Activated T-helper 1 cell treated with anti-CD3 and anti-CD28 coated beads, Interleukin-2, amount 50 U/mL, for 16 hours (primary cell): ENCODE results near the gene SIN3B.
"Not testable (repeated sequence)": the region's sequence is repeated elsewhere in the genome, so short reads cannot be mapped to it uniquely, and the experiment has no call there.

Experiments used
- DNase-seq, 2 donors: peaks; one replicate each; pipeline ENCODE4 v3.0.0-alpha.2; 2020; ENCODE audit warnings: low read depth in 1 of 2, low spot score in 1 of 2

The SIN3B gene

DNA sequence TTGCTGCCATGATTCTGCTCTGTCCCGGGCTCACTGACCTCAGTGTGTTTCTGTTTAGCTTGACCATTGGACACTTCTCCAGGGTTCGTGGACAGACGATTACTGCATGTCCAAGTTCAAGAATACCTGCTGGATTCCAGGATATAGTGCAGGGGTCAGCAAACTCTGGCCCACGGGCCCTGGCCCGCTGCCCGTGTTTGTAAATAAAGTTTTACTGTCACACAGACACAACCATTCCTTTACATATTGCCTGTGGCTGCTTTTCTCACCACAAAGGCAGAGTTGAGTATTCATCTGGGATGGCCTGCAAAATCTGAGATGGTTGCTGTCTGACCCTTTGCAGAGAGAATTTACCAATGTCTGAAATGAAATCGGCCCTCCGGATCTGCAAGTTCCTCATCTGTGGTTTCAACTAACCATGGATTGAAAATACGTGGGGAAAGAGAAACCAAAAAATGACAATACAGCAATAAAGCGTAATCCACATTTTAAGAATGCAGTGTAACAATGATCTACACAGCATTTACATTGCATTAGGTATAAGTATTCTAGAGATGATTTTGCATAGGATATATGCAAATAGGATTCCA lies 33.7 kb downstream of the SIN3B start:
- DNase-seq, result no peak

DNA sequence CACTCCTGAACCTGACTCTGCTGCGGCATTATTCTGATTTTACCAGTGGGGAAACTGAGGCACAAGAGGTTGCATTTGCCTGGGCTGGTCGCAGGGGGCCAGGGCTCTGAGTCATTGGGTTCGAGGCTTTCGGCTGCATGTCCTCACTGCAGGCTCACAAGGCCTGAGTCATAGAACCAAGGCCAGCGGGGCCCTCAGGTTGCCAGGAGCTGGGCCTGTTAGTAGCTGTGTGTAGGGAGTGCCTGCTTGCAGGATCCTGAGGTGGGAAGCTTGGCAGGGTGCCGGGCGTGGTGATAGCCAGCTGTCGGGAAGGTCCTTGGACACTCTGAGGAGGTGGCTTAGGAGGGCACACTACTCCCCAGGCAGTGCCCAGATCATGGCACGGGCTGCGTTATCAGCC lies 38.0 kb downstream of the SIN3B start:
- no peak for DNase-seq

DNA sequence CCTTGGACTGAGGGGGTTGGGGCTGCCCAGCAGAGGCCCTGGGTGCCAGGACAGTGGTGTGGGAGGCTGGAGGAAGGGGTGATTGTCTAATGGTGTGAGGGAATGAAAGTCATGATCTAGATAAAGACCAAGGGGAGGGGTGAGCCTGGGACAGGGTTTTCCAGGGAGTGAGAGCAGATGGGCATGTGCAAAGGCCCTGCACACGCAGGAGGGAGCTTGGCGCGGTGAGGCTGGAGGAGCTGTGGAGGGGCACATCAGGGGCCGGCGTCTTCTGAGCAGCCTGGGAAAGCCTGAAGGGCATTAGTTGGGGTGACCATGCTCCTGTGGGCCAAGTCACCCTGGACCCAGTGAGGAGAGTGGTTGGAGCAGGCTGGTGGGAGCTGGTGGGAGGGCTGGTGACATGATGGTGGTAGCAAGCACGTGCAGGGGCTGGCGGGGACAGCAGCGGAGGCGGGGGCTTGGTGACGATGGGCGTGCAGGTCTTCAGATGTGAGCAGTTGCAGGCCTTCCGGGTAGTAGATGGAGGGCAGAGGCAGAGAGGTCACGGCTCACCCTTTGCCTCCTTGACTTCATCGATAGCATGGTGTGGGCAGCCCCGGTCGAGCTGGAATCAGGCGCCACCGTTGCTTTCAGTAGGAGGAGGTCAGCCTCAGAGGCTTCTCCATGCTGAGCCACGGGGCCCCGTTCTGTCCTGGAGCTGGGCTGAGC lies 39.4 kb downstream of the SIN3B start:
- DNase-seq, result no peak

DNA sequence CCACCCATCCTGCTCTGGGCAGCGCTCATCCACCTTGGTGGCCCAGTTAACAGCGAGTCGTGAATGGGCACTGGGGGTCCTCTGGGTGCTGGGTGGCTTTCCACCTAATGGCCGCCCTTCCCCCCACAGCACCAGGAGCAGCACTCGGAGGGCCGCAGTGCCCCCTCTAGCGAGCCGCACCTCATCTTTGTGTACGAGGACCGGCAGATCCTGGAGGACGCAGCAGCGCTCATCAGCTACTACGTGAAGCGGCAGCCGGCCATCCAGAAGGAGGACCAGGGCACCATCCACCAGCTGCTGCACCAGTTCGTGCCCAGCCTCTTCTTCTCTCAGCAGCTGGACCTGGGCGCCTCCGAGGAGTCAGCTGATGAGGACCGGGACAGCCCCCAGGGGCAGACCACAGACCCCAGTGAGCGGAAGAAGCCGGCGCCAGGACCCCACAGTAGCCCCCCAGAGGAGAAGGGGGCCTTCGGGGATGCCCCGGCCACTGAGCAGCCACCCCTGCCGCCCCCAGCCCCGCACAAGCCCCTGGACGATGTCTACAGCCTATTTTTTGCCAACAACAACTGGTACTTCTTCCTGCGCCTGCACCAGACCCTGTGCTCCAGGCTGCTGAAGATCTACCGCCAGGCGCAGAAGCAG lies 40.3 kb downstream of the SIN3B start:
- no peak for DNase-seq

DNA sequence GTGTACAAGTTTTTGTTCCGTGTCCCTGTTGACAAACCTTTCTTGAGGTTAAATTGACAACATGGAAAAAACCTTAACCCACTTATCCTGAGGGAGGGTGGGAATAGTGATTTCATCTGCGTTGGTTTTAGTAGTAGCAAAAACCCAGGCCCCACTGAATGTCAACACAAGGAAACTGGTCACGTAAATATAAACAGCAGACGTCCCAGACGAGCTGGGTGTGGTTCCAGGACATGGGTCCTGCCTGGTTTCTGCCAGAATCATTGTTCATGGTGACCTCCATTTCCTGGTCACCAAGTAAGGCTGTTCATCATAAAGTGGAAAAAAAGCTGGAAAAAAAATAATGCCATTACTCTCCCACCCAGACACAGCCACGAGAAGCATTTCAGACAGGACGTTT lies 42.7 kb downstream of the SIN3B start:
- DNase-seq, result no peak

DNA sequence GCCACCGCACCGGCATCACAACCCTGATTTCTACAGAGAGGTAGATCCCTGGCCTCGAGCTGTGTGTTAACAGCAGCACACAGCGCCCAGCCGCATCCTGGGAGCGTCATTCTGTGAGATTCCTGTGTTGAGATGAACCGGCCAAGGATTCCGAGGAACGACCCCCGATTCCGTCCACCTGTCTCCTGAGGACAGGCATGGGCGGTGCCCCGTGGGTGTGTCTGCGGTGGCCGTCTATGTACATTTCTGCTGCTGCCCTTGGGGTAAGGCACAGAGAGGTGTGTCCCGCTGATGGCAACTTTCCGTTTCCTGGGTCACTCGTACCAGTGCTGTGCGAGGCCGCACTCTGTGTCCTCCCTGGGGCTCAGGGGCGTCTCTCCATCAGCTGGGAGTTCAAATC lies 43.5 kb downstream of the SIN3B start:
- DNase-seq, result no peak

DNA sequence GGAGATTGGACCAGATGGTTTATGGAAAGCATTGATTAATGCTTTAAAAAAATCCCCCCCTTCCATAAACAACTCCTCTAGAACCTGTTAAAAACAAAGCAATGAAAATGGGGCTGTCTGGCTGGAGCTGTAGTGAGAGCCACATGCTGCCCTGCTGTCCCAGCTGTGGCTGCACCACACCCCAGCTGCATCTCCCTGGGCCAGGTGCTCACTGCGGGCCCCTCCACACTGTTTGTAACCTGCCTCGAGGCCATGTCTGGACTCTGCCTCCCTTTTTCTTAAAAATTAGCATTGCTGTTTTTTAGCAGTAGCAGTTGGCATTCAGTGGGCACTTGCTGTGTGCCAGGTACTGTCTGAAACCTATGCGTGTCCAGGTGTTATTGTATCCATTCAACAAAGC lies 44.4 kb downstream of the SIN3B start:
- no peak for DNase-seq

DNA sequence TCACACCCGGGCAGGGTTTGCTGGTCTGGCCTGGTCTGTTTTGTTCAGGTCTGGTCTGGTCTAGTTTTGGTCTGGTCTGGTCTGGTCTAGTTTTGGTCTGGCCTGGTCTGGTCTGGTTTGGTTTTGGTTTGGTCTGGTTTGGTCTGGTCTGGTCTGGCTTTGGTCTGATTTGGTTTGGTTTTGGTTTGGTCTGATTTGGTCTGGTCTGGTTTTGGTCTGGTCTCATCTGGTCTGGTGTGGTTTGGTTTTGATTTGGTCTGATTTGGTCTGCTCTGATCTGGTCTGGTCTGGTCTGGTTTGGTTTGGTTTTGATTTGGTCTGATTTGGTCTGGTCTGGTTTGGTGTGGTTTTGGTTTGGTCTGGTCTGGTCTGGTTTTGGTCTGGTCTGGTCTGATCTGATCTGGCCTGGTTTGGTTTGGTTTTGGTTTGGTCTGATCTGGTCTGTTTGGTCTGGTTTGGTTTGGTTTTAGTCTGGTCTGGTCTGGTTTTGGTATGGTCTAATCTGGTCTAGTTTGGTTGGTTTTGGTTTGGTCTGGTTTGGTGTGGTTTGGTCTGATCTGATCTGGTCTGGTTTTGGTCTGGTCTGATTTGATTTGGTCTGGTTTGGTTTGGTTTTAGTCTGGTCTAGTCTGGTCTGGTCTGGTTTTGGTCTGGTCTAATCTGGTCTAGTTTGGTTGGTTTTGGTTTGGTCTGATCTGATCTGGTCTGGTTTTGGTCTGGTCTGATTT lies 45.2 kb downstream of the SIN3B start:
- DNase-seq, result no peak

DNA sequence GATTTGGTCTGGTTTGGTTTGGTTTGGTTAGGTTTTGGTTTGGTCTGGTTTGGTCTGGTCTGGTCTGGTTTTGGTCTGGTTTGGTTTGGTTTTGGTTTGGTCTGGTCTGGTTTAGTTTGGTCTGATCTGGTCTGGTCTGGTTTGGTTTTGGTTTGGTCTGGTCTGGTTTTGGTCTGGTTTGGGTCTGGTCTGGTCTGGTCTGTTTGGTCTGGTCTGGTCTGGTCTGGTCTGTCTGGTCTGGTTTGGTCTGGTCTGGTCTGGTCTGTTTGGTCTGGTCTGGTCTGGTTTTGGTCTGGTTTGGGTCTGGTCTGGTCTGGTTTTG lies 45.7 kb downstream of the SIN3B start:
- not testable (repeated sequence) for DNase-seq

DNA sequence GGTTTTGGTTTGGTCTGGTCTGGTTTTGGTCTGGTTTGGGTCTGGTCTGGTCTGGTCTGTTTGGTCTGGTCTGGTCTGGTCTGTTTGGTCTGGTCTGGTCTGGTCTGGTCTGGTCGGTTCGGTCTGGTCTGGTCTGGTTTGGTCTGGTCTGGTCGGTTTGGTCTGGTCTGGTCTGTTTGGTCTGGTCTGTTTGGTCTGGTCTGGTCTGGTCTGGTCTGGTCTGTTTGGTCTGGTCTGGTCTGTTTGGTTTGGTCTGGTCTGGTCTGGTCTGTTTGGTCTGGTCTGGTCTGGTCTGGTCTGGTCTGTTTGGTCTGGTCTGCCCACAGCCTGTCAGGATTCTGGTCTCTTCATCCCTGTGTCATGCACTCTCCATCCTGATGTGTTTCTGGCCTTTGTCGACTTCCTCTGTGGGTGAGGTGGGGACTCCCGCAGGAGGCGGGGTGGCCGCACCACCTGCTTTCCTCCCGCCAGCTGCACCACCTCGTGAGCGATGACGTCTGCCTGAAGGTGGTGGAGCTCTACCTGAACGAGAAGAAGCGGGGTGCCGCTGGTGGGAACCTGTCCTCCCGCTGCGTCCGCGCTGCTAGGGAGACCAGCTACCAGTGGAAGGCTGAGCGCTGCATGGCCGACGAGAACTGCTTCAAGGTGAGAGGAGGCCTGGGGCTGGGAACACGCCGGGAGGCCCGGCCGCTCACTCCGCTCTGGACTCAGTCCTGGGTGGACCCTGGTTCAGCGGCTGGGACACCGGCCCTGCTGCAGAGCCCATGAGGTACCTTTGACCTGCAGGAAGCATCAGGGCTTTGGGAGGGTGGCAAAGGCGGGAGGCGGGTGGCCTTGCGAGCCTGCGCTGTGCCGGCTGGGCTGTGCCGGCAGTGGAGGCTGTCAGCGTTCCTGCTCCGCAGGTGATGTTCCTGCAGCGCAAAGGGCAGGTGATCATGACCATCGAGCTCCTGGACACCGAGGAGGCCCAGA lies 46.7 kb downstream of the SIN3B start:
- DNase-seq, result no peak

DNA sequence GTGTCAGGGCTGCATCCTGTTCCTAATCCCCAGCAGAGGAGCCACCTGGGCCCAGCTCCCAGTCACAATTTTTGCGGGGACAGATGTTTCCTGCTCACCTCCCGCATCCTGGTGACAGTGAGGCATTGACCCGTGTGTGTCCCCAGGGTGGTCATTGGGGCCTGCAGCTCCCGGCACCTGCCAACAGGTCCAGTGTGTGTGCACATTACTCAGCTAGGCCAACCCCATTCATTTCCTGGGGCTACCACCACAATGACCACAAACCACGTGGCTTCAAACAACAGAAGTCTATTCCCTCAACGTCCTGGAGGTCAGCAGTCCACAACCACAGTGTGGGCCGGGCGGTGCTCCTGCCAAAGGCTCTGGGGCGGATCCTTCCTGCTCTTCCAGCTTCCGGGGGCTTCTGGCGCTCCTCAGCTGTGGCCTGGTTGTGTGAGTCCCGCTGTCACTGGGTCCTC lies 47.7 kb downstream of the SIN3B start:
- DNase-seq, result no peak

DNA sequence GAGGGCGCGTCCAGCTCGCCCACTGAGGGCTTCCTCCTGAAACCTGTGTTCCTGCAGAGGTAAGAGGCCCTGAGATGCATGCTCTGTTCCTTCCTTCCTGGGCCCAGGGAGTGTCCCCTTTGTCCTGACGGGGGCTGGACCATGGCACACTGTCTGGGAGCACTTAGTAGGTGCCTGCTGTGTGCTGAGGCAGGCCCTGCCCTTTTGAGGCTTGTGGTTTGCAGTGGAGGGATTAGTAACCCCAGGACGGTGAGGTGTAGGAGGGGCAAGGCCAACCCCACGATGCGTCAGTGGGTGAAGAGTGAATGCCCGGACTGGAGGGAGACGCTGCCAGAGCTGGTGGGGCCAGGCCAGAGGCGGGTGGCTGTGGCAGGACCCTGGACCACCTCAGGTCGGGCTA lies 48.4 kb downstream of the SIN3B start:
- DNase-seq, result no peak

DNA sequence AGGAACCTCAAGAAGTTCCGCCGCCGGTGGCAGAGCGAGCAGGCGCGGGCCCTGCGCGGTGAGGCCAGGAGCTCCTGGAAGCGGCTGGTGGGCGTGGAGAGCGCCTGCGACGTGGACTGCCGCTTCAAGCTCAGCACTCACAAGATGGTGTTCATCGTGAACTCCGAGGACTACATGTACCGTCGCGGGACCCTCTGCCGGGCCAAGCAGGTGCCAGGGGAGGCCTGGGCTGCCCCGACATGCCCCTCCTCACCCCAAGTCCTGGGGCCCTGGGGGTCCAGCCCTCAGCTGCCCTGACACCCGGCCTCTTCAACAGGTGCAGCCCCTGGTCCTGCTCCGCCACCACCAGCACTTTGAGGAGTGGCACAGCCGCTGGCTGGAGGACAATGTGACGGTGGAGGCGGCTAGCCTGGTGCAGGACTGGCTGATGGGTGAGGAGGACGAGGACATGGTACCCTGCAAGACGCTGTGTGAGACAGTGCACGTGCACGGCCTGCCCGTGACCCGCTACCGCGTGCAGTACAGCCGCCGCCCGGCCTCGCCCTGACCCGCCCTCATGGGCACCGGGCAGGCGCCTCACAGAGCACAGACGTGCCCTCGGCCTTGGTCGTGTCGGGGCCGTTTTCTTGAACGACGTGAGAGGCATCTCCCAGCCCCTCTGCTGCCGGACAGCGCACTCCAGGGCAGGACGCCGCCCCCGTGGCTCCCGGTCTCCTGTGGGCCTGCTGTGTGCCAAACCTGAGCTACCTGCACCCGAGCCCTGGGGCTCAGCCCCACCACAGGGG lies 49.2 kb downstream of the SIN3B start:
- DNase-seq, result no peak

DNA sequence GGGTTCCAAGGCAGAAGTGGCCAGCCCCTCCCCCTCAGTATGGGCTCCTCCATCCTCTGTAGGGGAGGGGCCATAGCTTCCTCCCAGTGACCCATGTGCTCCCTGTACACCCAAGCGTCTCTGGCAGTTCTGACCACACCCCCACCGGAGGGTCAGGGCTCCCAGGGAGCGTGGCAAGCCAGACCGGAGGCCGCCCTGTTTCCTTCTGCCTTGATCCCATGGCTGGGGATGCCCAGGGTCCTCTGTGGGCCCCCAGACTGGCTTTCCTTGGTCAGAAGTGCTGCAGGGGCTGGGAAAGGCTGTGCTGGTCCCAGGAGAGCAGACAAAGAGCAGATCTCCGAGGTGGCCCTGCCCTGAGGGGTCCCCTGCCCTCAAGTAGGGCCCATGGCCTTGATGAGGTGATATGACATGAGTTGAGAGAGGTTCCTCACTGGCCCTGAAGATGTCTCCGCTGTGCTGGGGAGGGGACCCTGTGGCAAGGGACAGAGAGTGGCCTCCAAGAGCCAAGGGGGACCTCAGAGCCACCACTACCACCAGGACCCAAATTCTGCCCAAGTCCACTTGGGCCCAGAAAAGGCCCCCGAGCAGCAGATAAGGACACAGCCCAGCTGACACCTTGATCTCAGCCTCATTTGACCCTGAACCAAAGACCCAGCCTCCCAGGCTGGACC lies 51.8 kb downstream of the SIN3B start:
- no peak for DNase-seq

DNA sequence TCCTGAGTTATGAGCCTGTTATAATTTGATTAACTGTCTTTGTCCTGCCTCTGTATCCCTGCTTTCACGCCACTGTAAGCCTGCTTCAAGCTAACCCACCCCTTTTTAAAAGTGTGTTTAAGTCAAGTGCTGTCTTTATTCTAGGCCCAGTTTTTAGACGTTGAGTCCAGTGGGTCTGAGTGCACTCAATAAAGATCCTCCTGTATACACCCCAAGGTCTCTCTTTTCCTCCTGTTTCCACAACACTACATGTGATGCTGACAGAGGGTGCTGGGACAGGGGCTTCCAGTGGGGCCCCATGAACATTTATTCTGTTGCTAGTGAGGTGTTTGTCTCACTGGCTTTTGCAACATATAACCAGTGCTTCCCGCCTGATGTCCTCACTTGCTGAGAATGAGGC lies 52.9 kb downstream of the SIN3B start:
- DNase-seq, result no peak

DNA sequence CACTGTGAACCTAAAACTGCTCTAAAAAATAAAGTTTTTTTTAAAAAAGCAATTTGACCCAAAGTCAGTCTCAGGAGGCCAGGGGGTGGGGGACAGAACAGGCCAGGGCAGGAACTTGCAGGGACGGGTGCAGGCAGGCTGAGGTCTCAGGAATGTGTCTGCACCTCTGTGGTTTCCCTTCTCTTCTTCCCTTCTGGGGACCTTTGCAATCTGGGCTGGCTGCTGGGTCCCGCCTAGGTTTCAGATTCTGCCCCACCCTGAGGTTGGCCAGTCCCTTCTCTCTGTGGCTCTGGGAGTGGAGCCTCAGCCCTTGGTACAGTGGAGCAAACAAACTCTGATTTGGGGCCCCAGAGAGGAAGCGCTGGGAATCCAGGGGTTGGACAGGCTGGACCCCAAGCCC lies 54.3 kb downstream of the SIN3B start:
- no peak for DNase-seq

DNA sequence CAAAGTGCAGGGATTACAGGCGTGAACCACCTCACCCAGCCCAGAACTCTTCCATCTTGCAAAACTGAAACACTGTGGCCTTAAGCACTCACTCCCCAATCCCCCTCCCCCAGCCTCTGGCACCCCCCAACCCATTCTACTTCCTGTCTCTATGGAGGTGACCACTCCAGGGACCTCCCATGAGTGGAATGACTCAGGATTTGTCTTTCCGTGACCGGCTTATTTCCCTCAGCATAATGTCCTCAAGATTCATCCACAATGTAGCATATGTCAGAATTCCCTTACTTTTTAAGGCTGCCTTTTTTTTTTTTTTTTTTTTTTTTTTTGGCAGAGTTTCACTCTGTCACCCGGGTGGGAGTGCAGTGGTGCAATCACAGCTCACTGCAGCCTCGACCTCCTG lies 56.0 kb downstream of the SIN3B start:
- no peak for DNase-seq

DNA sequence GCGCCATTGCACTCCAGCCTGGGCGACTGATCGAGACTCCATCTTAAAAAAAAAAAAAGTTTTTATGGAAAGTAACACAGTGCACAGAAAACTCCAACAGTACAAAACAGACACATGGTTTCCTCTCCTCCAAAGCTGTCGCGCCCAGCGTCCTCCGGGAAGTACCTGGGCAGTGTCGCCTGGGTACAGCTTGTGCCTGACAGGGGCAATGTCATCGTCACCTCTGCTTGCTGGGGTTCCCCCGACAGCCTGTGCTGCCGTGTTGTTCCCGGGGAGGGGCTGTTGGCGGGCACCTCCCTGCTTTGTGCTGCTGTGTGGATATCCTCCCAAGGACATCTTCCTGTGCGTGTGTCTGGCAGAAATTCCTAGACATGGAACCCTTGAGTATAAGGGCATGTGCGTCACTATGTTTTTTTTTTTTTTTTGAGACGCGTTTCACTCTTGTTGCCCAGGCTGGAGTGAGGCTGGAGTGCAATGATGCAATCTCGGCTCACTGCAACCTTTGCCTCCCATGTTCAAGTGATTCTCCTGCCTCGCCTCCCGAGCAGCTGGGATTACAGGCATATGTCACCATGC lies 57.2 kb downstream of the SIN3B start:
- no peak for DNase-seq
